NCI-H526 treated with DMSO at 0.1 percent for 48 hours (cell line): ENCODE measurements around the gene SMC6.

ENCODE experiments used
- DNase-seq: peaks from one replicate; lab custom pipeline; 2025; lab: John Stamatoyannopoulos, UW

Gene SMC6, protein sequence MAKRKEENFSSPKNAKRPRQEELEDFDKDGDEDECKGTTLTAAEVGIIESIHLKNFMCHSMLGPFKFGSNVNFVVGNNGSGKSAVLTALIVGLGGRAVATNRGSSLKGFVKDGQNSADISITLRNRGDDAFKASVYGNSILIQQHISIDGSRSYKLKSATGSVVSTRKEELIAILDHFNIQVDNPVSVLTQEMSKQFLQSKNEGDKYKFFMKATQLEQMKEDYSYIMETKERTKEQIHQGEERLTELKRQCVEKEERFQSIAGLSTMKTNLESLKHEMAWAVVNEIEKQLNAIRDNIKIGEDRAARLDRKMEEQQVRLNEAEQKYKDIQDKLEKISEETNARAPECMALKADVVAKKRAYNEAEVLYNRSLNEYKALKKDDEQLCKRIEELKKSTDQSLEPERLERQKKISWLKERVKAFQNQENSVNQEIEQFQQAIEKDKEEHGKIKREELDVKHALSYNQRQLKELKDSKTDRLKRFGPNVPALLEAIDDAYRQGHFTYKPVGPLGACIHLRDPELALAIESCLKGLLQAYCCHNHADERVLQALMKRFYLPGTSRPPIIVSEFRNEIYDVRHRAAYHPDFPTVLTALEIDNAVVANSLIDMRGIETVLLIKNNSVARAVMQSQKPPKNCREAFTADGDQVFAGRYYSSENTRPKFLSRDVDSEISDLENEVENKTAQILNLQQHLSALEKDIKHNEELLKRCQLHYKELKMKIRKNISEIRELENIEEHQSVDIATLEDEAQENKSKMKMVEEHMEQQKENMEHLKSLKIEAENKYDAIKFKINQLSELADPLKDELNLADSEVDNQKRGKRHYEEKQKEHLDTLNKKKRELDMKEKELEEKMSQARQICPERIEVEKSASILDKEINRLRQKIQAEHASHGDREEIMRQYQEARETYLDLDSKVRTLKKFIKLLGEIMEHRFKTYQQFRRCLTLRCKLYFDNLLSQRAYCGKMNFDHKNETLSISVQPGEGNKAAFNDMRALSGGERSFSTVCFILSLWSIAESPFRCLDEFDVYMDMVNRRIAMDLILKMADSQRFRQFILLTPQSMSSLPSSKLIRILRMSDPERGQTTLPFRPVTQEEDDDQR

DNA sequence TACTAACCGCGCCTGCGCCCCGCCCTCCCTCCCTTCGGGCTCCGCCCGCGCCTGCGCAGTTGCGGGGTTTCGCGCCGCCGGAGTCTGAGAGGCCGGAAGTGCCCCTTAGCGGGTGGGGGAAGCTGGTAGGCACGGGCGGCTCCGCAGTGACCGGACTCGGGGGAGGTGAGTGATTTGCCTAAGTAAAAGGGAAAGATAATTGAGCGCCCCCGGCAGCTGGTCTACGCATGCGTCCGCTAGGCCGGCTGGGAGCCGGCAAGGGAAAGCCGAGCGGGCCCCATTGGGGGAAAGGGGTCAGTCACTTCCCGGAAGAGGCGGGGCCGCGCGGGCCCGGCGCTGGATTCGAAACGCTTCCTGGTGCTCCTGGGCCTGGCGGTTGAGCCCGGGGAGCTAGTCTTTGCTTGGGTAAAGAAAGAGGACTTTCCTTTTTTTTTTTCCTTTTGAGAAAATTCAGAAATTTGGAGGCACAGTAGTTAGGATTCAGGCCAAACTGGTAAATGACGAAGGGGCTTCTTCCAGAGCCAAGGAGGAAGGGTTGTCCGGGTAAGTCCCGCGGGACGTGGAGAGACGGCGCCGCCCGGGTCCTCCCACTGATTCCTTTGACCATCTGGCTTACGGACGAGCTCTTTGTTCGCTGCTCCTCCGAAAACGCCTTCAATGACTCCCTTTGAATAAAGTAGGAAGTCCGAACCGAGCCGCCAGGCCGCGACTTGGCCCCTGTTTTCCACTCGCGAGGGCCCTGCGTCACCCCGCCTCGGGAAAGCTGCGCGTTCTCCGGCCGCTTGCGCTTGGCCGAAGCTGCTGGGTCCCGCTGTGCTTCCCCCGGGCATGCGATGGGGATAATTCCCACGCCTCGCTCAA is at the start of gene SMC6, which contains the start of gene GEN1:
Gene SMC6 (minus strand): TSS at position 8 of the 861 bp plus-strand sequence. CDS start 7,864 bp downstream, outside the sequence.
Gene GEN1 (plus strand): TSS at position 336 of the 861 bp plus-strand sequence. CDS start 5,806 bp downstream, outside the sequence.
- DNase-seq = peak; percentile 97

DNA sequence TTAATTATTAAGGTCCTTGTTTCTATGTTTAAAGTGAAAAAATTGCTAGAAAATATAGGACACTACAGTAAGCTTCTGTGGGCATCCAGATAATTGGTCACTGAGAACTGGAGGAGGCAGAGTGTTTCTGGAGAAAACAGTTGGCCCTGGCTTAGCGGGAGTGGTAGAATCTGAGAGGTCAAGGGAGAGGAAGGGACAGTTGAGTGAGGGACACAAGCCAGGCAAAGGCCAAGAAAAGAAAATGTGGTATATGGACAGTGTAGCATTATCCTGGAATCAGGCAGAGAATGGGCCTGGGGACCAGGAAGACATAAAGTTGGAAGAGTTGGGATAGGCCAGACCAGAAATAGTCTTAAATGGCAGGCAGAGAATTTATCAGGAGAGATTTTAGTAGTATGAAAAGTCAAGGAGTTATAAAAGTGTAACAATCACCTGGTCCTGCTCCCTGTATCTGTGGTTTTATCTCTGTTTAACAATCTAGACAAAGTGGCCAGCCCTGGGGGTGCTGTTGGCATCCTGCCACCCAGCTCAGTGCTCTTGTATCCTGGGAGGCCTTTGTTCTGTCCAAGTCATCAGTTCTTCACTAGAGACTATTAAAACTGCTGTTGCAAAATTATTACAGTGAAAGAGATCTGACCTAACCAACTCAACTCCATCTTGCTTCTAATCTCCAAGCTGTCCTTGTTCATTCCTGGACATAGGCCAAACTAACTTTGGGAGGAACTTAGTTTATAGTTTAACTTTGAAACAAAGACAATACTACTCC is 47.3 kb upstream of the SMC6 start:
- no peak for DNase-seq

GRCh38 chr2:17800219-17800618 is 46.6 kb upstream of the SMC6 start:
- DNase-seq = no peak

GRCh38 chr2:17799301-17800120 is 45.9 kb upstream of the SMC6 start:
- no peak for DNase-seq

DNA sequence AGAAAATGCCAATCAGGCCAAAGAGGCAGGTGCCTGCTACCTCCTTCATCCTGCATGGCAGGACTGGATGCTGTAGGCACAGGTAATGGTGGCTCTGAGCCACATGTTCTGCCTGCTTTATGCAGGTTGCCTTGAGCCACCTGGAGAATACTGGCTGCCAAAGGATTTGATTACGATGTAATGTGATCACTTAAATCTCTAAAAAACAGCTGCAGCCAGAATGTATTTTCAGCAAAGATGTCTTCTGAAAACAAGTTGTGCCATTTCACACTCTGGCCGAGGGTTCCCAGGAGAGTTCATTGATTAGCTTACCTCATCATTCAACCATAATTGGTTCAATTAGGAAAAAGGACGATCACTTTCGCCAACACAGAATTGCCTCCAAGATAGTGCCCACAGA is 44.7 kb upstream of the SMC6 start:
- DNase-seq = no peak

- DNase-seq = no peak
Observed at GRCh38 chr2:17795309-17795708, 41.7 kb upstream of the SMC6 start.

DNA sequence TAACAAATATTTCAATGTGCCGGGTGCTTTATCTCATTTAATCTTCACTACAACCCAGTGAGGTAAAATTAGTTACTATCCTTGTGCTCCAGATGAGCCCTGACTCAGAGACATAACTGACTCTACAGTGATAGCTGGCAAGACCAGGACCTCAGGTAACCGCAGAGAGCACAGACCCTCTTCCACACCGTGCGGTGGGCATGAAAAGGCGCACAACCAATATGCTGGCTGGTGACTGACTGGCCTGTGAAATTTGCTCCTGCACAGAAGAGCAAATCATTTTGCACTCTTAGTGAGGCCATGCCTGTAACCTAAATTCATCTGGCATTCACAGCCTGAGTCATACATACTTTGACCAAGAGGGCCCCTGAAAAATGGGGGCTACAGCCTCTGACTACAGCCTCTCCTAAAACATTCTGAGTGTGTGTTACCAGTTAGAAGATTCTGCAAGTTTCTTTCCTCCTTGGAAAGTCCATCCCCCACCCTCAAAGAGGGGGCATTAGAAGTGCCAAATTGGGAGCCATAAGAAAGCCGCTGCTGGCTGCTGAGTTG is 40.3 kb upstream of the SMC6 start:
- no peak for DNase-seq

DNA sequence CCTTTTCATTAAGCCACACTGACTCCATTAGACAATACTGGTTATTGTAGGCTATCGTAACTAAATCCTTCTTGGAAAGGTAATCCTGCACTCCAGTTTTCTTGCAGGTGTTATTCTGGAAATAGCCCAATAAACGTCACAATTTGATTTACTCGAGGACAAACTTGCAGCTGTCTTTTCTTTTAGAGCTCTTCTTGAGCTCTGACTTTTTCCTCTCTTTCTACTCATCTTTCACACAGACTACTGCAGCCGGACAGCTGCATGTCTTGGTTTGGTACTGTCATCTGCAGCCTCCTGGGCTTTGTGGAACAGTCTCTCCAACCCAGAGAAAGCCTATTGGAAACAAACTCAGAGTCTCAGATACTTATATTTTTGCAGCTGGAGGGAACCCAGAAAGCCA is 39.7 kb upstream of the SMC6 start:
- DNase-seq = no peak

DNA sequence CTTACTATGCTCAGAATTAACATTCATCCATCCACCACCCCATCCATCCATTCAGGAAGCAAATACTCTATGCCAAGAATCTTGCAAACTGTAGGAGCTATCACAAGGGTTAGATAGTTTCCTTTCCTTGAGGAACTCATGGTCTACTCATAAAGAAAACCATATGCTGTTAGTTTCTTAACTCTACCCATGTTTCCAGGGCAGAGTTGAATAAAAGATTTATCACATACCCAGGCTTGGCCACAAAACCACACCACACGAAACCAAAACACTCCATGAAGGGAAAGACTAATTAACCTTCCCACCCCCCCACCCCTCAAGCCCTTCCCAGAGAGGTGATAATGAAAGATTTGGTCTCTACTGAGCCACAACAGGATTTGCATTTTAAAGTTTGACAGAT is 38.9 kb upstream of the SMC6 start:
- no peak for DNase-seq

GRCh38 chr2:17791817-17792130 is 38.2 kb upstream of the SMC6 start:
- DNase-seq = no peak

DNA sequence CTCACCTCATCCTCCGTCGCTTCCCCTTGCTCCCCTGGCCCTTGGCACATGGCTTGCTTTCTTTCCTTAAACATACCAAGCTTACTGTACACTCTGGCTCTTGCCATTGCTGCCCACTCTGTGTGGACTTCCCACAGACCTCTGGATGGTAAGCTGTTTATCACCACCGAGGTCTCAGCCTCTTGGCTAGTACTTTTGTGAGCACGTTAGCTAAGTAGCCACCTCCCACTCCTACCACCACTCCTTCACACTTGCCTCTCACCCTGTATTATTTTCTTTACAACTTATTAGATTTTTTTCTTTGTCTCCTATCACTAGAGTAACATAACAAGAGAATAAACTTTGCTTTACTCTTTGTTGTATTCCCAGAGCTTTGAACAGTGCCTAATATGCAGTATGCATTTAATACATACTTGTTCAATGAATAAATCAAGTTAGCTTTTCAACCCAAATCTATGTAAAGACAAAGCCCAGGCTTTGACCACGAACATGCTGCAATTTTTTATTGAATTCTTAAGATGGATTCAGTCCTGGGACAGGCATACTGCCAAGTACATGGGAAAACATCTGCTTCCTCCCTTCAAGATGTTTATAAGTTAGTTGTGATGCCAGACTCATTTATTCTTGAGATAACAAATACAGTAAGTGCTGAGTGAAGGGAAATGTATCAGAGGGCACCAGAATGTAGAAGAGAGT is 37.7 kb upstream of the SMC6 start:
- no peak for DNase-seq

GRCh38 chr2:17790536-17790935 is 36.9 kb upstream of the SMC6 start:
- no peak for DNase-seq

GRCh38 chr2:17788773-17789172 is 35.2 kb upstream of the SMC6 start:
- no peak for DNase-seq

DNA sequence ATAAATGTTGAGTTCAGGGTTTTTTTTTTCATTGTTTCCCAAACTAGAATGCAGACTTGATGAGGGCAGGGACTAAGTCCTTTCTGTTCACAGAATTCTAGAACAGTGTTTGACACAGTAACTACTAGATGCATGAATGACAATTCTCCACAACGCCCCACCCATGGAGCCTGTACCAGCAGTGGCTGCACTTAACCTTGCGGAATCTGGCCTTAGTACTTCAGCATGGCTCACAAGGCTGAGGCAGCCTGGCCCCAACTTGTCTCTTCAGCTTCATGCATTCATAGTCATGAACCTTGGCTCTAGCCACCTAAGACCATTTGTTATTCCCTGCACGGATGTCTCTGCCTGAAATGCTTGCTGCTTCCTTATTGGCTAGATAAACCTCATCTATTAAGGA is 33.1 kb upstream of the SMC6 start:
- DNase-seq = no peak

DNA sequence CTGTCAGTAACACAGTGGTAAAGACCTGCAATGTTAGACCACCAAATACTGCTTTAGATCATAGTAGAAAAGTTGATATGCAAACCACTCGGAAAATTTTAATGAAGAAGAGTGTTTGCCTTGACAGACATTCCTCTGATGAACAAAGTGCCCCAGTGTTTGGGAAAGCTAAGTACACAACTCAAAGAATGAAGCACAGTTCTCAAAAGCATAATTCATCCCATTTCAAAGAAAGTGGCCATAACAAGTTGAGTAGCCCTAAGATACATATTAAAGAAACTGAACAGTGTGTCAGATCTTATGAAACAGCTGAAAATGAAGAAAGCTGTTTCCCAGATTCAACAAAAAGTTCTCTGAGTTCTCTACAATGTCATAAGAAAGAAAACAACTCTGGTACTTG is 27.9 kb upstream of the SMC6 start:
- no peak for DNase-seq

DNA sequence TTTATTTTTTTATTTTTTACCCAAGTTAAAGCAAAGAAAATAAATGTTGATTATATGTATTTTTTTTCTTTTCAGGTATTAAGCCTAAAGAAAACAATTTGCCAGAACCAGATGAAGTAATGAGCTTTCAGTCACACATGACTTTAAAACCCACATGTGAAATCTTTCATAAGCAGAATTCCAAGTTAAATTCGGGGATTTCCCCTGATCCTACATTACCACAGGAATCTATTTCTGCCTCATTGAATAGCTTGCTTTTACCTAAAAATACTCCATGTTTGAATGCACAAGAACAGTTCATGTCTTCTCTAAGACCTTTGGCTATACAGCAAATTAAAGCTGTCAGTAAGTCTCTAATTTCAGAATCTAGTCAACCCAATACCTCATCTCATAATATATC is 26.9 kb upstream of the SMC6 start:
- no peak for DNase-seq

DNA sequence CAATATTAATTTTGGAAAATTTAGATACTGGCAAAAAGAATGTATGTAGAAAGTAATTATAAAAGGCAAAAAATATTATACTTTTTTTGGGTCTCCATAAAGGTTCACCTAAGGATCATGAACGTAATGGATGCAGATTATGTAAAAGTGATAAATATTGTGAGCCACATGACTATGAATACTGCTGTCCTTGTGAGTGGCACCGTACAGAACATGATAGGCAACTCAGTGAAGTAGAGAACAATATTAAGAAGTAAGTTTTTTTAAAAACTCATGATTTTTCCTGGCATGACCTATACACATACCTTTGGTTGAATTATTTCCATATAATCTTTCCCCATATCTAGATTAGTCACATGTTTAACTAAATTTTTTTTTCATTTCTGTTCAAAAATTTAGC is 18.9 kb upstream of the SMC6 start:
- DNase-seq = no peak

DNA sequence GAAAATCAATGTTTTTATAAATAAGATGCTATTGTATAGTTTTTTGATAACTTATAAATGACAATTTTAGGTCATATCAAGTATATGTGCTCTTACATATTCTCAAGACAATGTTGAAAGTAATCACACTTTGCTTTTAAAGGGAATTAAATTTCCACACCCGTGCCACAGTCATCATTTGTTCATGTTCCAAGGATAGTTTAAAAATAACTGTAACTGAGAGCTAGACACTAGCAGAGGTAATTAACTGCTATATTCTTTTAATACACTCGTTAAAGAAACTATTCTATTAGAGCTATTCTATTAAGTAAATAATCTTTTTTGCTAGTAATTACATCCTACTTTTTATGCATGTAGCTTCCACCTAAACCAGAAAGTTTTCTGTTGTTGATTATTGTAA is 18.3 kb upstream of the SMC6 start:
- no peak for DNase-seq

GRCh38 chr2:17768894-17769293 is 15.3 kb upstream of the SMC6 start:
- DNase-seq = no peak
